NCI-H748 (cell line): ENCODE data around the gene NADK2.

Source experiments
- DNase-seq: peaks from one replicate; lab custom pipeline; 2025; ENCODE audit not compliant: unreplicated experiment; lab: John Stamatoyannopoulos, UW

Gene NADK2

DNA sequence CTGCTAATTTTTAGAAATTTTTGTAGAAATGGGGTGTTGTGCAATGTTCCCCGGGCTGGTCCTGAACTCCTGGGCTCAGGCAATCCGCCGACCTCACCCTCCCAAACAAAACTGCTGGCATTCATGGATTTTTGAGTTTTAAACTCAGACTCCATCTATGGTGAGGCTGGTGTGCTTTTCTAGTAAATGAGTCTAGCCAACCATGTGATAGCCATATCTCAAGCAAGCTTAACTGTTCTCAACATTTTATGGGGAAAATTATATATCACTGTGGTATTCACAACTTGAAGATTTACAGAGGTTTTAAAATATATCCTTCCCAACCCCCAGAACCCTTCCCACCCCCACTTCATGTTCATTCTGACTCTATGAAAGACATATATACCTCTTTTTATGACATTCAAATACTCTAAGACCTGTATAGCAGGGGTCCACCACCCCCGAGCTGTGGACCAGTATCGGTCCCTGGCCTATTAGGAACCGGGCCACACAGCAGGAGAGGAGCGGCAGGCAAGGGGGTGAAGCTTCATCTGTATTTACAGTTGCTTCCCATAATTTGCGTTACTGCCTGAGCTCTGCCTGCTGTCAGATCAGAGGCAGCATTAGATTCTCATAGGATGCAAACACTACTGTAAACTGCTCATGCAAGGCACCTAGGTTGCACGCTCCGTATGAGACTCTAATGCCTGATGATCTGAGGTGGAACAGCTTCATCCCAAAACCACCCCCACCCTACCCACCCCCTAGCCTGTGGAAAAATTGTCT, 4.5 kb upstream of the NADK2 start:
- no peak for DNase-seq

- no peak for DNase-seq
These were observed 2.4 kb upstream of the NADK2 start for GRCh38 chr5:36244076-36244475.

GRCh38 chr5:36243653-36244052, 1.9 kb upstream of the NADK2 start:
- DNase-seq: no peak

DNA sequence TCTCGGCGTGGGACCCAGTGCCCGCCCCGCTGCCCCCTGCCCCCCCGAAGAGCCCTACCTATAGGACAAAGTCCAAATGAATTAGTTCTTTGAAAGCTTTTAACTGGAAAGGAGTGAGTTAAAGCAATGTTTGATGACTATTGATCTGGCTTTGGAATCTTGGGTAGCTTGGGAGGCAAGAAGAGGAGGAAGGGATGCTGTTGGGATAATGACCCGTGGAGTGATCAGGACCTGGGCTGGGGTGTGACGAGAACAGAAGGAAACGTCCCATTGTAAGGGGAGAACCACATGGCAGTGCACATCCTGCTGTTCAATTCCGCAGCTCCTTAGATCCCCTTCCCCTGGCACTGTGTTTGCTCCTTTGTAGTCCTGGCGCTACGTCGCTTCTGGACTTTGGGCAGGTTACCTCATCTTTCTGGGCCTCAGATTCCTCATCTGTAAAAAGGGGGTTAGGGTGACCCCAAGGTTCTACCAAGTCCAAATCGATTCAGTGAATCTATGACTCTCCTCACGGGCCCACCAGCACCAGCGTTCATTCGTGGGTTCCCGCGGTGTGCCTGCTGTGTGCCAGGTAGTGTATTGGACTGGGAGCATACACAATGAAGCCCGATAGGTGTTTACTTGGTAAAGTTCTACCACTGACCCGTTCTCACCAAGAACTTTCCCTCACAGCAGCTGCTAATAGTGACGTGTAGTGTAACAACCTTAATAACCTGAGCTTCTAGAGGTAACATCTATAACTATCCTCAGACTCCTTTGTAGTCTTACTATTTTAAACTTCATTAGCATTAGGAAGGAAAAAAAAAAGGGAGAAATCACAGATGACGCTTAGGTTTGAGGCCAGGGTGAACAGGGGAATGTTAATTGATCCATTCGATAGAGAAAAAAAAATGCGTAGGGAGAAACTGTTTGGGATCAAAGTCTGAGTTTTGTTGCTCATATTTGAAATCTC, 1.1 kb upstream of the NADK2 start:
- peak; percentile 48 for DNase-seq

DNA sequence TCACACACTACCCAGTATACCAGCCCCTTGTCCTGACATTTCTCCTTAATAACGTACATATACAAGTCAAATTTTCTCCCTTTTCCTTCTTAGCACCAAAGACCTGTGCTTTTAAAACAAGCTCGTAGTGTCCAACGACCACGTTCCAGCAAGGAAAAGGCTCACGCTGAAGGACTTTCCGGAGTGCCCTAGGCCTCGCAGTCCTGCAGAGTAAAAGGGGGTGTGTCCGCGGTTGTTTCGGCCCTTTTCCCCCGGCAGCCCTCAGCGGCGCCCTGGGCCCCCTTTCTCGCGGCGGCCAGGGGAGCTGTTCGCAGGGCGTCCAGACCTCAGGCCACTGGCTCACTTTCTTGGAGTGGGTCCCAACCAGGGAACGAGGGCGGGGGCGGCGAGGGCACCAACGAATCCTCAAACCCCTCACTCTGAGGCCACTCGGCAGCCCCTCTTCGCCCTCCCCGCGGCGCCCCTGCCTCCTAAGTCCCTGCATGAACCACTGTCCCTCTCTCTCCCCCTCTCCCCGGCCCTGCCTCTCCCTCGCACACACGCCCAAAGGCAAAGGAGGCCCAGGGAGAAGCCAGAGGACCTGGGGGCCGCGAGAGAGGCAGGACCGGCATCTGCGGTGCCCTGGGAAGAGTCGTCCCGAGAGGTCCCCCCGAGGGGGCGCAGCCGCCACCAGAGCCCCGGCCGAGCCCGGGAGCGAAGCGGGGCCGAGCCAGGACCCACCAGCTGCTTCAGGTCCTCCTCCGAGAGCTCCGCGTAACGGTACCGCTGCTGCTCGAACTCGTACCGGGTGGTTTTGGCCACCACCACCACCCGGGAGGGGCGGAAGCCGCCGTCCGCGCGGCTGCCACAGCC, 720 bp downstream of the NADK2 start:
- peak; percentile 83 for DNase-seq

- DNase-seq: no peak
These were observed 2.1 kb downstream of the NADK2 start for GRCh38 chr5:36239370-36240293.

DNA sequence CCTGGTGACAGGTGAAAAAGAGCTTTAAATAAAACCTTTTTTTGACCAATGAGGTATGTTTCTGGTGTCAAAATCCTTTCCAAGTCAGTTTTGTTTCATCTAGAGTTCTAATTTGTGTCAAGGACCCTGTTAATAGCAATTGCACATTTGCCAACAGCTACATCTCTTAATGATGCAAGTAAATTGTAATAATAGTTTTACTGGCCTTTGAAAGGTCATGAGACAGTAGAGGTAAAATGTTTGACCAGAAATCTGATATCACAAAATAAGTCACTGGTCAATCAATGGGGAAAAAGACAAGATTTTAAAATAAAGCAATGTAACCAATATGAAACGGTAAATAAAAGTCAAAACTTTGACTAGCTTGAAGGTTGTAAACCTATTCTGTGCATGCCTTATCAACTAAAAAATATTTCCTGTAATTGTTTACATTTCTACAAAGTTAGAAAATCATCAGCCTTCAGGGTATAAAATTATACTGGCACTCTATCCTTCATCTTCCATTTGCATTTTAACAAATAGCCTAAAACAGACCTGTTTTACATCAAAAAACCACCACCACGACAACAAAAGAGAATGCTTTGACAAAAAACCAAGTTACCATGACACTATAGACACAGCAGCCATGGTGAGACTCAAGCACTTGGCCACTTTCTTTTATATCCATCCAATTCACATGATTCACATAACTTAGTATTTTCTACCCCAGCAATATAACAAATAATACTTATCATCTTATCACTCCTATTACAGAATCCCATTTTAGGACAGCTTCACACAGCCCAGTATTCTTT, 3.0 kb downstream of the NADK2 start:
- DNase-seq: no peak

DNA sequence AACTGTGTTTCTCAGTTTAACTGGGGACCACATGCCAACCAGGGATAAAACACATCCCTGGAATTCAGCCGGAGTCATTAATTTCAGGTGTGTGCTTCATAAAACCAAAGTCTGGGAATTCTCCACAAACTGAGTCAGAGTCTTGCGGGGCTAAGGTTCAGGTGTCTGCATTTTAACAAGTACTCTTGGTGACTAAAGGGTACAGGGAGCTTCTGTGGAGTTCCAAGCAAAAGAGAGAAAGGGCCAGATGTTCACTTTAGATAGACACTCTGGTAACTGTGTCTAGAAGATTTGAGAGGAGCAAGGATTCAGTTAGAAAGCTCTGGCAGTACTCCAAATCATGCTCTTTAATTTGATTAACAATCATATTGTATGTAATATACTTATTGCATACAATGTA, 4.0 kb downstream of the NADK2 start:
- no peak for DNase-seq

GRCh38 chr5:36236801-36237200, 4.9 kb downstream of the NADK2 start:
- no peak for DNase-seq

- no peak for DNase-seq
These were observed 9.2 kb downstream of the NADK2 start for GRCh38 chr5:36232533-36232932.

DNA sequence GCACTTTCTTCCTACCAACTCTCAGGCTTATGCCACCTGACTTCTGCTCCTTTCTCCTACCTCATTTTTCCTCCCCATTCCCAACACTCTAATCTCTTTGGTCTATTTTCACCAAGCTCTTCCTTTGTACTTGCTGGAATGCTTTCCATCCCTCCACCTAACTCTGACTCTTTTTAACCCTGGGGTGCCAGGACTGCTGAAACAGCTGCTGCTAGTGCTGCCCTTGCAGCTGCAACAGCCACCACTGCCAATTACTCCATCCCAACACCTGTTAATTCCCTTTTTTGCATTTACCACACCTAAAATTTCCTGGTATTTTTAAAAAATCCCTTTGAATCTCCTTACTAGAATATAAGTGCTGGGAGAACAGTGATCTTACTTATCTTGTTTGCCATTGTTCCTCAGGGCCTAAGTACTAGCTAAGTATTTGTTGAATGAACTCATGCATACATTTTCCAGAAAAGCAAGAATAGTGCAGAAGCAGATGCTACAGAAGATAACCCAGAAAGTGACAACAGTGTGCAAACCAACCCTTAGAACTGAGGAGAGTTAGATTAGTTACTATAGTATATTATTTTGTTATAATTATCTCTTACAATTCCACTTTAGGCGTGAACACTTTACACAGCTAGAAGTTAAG, 11.5 kb downstream of the NADK2 start:
- no peak for DNase-seq

GRCh38 chr5:36228505-36228904, 13.2 kb downstream of the NADK2 start:
- no peak for DNase-seq

DNA sequence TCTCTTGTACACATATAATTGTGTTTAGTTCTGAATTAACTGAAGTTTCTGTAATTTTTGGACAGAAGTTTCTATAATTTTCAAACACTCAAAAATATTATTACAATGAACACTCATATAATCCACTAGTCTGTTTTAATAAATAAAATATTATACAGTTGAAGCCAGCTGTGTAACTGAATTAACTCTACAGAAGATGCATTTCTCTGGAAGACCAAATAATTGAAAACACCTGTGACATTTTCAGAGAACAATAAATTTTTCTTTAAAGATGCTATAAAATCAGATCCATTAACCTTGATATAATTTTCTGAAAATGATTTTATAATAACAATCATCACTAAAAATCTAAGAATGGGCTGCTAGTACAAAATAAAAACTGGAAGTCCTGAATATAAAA, 14.7 kb downstream of the NADK2 start:
- DNase-seq: no peak

DNA sequence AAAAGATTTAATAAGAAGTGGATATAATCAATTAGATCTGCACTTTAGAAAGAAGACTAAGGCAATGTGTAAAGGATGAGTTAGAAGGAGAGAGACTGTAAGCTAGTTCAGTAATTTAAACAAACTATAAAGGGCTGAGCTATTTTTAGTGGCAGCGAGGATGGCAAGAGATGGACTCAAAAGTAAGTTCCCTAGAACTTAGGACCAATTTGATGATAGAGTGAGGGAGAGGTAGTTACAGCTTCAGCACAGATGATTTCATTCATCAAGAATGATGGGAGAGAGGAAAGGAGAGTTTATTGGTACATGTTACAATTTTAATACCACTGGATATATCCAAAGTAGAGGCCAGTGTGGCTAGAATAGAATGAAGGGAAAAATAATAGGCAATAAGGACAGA, 19.1 kb downstream of the NADK2 start:
- no peak for DNase-seq

DNA sequence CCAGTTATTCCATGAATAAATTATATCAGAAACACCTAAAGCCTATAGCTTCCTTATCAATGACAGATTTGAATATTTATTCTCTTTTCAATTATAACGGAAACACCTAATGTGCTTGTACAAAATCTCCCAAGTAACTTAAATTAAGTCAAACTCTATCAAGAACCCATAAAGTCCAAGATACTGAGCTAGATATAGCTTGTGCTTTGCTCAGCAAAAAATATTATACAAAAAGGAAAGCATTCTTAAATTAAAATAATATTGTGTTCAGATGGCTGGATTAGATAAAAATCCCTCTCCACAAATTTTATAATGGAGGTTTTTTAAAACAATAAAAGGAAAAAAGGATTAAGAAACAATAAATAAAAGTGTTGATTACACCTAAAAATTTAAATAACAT, 23.7 kb downstream of the NADK2 start:
- DNase-seq: no peak

DNA sequence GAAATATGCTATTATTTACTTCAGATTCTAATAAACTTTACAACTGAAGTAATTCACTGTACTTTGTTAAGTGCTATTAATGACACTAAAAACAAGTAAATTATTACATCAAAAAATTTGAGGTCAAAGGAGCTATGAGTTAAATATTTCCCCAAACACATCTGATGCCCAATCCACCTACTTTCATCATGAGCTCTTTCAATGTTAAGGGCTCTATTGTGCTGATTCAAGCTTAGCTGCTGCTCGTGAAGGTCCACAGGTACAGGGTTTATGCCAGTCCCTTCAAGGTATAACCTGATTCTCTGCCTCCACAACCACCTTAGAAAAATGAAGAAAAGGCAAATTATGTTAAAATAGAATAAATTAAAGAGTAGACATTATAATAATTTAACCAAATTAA, 24.2 kb downstream of the NADK2 start:
- no peak for DNase-seq

GRCh38 chr5:36215910-36216309, 25.8 kb downstream of the NADK2 start:
- no peak for DNase-seq

- DNase-seq: no peak
These were observed 27.3 kb downstream of the NADK2 start for GRCh38 chr5:36214436-36214835.

- DNase-seq: no peak
These were observed 32.1 kb downstream of the NADK2 start for GRCh38 chr5:36209664-36210063.
